ENCODE data around the gene CELSR2.
"Not testable (repeated sequence)": the region's sequence is repeated elsewhere in the genome, so short reads cannot be mapped to it uniquely, and the experiment has no call there.

Gene CELSR2, protein sequence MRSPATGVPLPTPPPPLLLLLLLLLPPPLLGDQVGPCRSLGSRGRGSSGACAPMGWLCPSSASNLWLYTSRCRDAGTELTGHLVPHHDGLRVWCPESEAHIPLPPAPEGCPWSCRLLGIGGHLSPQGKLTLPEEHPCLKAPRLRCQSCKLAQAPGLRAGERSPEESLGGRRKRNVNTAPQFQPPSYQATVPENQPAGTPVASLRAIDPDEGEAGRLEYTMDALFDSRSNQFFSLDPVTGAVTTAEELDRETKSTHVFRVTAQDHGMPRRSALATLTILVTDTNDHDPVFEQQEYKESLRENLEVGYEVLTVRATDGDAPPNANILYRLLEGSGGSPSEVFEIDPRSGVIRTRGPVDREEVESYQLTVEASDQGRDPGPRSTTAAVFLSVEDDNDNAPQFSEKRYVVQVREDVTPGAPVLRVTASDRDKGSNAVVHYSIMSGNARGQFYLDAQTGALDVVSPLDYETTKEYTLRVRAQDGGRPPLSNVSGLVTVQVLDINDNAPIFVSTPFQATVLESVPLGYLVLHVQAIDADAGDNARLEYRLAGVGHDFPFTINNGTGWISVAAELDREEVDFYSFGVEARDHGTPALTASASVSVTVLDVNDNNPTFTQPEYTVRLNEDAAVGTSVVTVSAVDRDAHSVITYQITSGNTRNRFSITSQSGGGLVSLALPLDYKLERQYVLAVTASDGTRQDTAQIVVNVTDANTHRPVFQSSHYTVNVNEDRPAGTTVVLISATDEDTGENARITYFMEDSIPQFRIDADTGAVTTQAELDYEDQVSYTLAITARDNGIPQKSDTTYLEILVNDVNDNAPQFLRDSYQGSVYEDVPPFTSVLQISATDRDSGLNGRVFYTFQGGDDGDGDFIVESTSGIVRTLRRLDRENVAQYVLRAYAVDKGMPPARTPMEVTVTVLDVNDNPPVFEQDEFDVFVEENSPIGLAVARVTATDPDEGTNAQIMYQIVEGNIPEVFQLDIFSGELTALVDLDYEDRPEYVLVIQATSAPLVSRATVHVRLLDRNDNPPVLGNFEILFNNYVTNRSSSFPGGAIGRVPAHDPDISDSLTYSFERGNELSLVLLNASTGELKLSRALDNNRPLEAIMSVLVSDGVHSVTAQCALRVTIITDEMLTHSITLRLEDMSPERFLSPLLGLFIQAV (N-terminal part only)

GRCh38 chr1:109248797-109249629, at the start of gene CELSR2:
TSS of gene CELSR2 (plus strand) at chr1:109249539. CDS start at chr1:109250080, 541 bp downstream.
- DNase-seq: peak; percentile 47

GRCh38 chr1:109199710-109200109, 49.6 kb upstream of the CELSR2 start:
- no peak for DNase-seq

- no peak for DNase-seq
Measured at GRCh38 chr1:109201123-109201703, 48.1 kb upstream of the CELSR2 start.

GRCh38 chr1:109204484-109204883, 44.9 kb upstream of the CELSR2 start:
- no peak for DNase-seq

DNA sequence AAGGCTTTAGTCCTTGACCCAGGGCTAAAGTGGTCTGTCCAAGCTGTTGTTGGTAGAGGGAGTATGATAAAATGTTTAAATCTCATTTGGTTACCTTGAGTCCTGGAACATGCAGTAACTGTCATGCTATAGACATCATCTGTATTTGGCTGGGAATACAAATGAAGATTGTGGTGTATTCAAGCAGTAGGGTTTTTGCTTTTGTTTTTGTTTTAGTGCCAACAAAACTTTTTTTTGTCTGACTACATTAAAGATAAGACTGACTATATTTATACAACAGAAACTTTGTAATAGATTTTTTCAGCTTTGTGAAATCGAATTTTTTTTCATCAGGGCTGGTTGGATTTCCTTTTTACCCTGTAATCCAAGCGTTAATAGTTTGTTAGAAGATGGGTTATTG, 43.0 kb upstream of the CELSR2 start:
- no peak for DNase-seq

GRCh38 chr1:109207467-109208103, 41.8 kb upstream of the CELSR2 start:
- DNase-seq: no peak

DNA sequence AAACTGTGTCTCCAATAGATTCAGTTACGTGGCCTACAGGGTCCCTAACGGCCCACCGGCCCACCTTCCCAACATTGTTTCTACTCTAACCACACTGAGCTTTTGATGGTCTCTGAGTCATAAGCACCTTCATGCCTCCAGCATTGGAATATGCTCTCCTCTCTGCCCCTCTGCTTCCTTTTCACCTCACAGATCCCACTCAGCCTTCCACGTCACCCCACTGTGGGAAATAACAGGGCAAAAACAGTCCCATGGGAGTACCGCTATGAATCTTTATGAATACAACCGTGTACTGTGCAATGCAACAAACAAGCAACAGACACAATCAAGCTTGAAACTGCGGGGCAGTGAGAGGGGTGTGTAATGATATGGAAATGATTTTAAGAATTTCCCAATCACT, 40.9 kb upstream of the CELSR2 start:
- DNase-seq: no peak

DNA sequence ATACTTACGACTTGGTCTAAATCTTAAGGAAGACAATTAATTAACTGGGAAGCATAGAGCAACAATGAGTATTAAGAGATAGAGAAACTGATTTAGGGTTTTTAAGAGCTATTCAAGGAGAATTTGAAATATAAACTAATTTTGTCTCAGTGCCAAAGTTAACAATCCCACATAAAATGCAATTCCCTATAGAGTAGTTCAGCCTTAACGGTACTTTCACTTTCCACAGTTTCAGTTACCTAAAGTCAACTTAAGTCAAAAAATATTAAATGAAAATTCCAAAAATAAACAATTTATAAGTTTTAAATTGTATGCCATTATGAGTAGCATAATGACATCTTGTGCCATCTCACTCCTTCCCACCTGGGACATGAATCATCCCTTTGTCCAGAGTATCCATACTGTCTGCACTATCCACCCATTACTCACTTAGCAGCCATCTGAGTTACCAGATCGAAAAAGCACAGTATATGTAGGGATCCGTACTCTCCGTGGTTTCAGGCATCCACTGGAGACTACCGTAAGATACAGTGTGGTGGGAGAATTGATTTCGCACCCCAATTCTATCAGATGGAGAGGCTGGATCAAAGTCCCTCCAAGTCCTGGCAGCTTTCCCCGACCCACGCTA, 40.4 kb upstream of the CELSR2 start:
- no peak for DNase-seq

GRCh38 chr1:109210058-109210457, 39.3 kb upstream of the CELSR2 start:
- DNase-seq: no peak

GRCh38 chr1:109213345-109213823, 36.0 kb upstream of the CELSR2 start:
- no peak for DNase-seq

GRCh38 chr1:109213824-109214693, 35.3 kb upstream of the CELSR2 start, which contains the start of gene SARS1:
TSS of gene SARS1 (plus strand) at chr1:109213918. CDS start at chr1:109213993, 75 bp downstream.
- peak; percentile 84 for DNase-seq

DNA sequence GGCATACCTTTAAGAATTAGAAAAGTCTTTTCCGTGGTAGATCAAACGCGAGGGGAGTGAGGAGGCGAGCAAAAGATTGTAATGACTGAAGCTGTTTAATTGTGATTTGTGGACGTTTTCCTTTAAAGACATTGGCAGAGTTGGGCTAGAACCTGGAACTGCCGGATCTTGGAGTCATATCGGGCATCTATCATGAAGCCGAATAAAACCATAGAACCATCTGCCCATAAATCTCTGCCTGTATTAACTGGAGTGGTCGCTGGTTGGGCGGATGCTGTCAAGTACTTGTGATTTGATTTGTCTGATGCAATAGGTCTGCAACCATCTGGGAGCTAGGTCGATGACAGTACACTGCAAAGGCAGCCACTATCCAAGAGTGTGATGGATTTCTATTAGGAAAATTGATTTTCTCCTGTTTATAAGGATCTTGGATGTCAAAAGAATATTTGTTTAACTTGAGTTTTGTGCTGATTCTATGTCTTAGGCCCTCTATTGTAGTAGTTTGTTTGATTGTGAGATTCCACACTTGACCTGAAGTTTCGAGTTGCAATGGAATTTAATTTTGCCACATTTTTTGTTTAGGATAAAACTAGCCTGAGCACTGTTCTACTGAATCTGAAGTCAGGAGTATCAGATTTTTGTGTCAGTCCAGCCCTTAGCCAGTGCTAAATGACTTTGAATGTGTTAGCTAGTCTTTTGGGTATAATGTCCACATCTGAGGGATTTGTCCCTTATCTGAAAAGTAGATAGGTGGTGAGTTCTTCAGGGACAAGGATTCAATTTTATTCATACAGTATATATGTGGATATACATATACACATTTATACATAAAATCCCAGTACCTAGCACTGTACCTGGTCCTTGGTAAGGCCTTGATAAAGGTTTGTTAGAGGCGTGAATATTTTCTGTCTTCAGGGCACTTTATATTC, 34.4 kb upstream of the CELSR2 start:
- peak; percentile 6 for DNase-seq

DNA sequence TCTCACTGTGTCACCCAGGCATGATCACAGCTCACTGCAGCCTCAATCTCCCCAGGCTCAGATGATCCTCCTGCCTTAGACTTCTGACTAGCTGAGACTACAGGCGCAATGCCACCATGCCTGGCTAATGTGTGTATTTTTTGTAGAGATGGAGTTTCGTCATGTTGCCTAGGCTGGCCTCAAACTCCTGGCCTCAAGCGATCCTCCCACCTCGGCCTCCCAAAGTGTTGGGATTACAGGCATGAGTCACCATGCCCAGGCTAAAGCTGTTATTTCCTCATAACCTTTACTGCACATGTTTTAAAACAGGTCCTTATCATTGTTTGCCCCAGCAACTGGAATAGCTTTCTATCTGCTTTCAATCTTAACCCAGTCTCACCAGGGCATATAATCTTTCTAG, 32.7 kb upstream of the CELSR2 start:
- no peak for DNase-seq

- no peak for DNase-seq
Measured at GRCh38 chr1:109218516-109218915, 30.8 kb upstream of the CELSR2 start.

DNA sequence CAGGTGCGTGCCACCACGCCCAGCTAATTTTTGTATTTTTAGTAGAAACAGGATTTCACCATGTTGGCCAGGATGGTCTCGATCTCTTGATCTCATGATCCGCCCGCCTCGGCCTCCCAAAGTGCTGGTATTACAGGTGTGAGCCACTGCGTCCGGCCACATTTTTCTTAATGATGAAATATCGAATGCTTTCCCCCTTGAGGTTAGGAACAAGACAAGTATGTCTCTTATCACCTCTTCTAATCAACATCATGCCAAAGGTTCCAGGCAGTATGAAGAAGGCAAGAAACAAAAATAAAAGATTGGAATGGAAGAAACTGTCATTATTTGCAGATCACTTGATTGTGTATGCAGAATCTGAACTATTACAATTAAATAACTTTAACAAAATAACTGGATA, 28.1 kb upstream of the CELSR2 start:
- DNase-seq: not testable (repeated sequence)

DNA sequence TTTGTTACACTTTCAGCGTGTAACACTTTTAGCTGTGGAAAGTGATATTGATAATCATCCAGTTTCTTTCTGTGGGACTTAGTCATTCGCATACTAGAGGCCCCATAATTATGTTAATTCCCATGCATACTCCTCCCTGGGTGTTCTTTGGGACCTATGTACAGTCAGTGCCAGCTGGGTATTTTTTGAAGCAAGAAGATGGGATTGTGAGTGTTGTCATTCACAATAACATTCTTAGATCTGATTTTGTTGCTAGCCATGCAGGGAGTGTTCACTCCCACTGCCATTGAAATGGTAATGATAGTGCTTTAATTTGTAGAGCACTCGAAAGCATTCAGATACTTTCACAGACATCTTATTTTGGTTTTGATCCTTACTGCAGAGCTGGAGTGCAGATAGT, 24.0 kb upstream of the CELSR2 start:
- DNase-seq: no peak

DNA sequence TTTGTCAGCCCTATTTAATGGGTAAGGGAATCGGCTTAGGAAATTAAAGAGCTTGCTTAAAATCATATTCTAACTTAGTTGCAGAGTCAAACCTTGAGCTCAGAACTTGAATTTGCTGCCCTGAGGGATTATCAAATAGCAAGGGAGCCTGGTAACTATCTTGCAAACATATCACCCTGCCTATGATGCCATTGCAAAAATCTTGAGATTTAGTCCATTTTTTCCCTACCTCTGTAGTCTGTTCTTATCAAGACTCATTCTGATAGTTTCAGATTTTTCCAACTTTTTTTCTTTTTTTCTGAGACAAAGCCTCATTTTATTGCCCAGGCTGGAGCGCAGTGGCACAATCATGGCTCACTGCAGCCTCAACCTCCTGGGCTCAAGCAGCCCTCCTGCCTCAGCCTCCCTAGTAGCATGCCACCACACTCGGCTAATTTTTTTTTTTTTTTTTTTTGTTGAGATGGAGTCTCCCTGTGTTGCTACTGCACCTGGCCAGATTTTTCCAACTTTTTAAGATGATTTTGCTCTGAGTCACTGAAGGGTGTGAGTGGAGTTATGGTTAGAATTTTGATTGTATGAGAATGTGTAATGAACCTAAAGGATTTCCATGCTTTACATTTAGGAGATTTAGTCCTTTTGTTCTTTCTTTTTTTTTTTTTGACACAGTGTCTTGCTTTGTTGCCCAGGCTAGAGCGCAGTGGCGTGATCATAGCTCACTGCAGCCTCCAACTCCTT, 23.5 kb upstream of the CELSR2 start:
- DNase-seq: no peak

- DNase-seq: no peak
Measured at GRCh38 chr1:109228167-109228566, 21.2 kb upstream of the CELSR2 start.
